Measurements from ENCODE around the gene MLST8.

- TF ChIP-seq POLR2A (IDR thresholded peaks at IDR 0.05; ENCODE audit: low read depth, low read length) (no peak), TAF1 (IDR thresholded peaks at IDR 0.05; ENCODE audit: borderline replicate concordance, low read depth, low read length) (no peak)
These were observed 20.3 kb upstream of the MLST8 start for GRCh38 chr16:2184962-2185361.
